ENCODE results near the gene TUBB2A. TPM values are rescaled to one million over a fixed set of nuclear protein-coding genes. Genes with fewer than 3 reads are reported as not detected.
"Not testable (repeated sequence)": the region's sequence is repeated elsewhere in the genome, so short reads cannot be mapped to it uniquely, and the experiment has no call there.

The TUBB2A gene
- total RNA-seq, 1 experiment from 2014 or later = 10.6 TPM

DNA sequence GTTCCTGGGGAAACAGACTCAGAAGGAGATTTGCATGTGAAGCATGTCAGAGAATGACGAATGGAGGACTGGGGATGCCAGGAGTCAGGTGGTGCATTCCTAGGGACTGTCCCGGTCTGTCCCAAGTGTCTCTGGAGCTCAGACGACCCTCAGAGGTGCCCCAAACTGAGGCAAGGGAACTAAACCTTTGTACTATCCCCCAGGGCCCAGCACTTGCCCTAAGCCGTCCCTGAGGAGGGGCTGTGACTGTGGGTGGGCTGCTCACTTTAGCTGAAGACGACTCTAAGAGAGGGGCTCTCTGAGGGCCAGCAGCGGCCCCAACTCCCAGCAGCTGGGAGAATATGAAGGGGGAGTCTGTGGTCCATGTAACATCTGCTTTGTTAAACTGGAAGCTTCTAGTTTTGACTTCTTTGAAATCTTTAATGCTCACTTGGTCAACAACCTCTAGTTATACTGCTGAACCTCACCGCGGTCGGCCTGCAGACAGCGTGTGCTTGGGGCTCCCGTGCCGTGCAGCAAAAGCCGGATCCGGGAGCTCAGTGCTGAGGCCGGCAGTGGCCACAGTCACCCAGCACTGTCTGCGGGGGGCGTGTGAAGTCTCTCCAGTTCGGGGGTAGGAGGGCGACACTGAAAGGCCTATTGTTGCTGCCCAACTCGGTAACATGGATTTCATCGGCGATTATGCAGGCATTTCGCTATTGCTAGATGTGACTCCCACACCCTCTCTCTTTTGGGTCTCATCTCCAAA is 35.9 kb upstream of the TUBB2A start:
- H3K27ac ChIP-seq = no peak overlapping the region
- no peak overlapping the region for H3K4me3 ChIP-seq
- DNase-seq = no peak
- H3K27me3 ChIP-seq = no peaks in the 10 kb centered on the region
- no peaks in the 10 kb centered on the region for H3K4me1 ChIP-seq
- H3K36me3 ChIP-seq = no peaks in the 10 kb centered on the region
- H3K9me3 ChIP-seq (replicated peaks) = no peaks in the 10 kb centered on the region

DNA sequence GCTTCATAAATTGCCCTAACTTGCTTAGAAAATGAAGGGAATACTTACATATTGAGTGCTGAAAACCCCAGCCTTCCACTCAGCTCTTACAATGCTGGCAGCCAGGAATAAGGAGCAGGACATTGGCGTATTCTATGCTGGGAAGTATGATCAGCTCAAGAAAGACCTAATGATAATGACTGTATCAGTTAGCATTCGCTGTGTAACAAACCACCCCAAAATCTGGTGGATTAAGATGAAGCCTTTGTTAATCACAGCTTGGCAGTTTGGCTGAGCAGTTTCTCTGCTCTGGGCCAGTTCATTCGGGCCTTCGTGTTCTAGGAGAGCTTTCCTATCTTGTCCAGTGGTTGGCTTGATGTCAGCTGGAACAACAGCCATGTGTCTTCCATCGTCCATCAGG is 33.4 kb upstream of the TUBB2A start:
- H3K27ac ChIP-seq = no peak overlapping the region
- DNase-seq = no peak
- no peaks in the 10 kb centered on the region for H3K9me3 ChIP-seq (replicated peaks)
- no peaks in the 10 kb centered on the region for H3K27me3 ChIP-seq
- H3K4me3 ChIP-seq = no peak overlapping the region
- no peaks in the 10 kb centered on the region for H3K4me1 ChIP-seq
- H3K36me3 ChIP-seq = no peaks in the 10 kb centered on the region

DNA sequence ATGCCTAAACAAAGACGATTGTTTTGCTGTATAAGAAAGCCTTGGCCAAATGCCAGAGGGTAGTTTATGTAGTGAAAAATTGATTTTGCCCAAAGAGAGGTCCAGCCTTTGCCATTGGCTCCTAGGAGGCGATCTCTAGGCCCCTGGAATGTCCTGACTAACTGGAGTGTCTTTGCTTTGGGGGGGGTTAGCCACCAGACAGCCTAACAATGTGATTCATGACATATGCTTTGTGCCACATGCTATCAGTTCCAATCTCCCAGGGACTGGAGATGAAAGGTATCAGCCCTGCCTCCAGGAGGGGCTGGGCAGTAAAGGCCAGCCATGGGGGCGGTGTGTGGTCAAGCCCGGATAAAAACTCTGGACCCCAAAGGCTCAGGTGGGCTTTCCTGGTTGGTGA is 32.7 kb upstream of the TUBB2A start:
- H3K9me3 ChIP-seq (replicated peaks) = no peaks in the 10 kb centered on the region
- H3K27me3 ChIP-seq = no peaks in the 10 kb centered on the region
- H3K4me1 ChIP-seq = no peaks in the 10 kb centered on the region
- DNase-seq = no peak
- no peak overlapping the region for H3K4me3 ChIP-seq
- no peaks in the 10 kb centered on the region for H3K36me3 ChIP-seq
- H3K27ac ChIP-seq = no peak overlapping the region

DNA sequence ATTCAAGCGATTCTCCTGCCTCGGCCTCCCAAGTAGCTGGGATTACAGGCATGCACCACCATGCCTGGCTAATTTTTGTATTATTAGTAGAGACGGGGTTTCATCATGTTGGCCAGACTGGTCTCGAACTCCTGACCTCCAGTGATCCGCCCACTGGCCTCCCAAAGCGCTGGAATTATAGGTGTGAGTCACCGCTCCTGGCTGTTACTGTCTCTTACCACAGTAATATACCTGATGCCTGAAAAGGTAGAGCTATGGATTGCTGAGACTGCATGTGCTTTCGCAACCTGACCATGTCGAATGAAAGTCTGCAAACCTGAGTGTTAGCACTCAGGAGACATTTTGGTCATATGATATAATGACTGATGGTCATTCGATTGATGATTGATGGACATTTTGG is 31.8 kb upstream of the TUBB2A start:
- DNase-seq; H3K27ac ChIP-seq; H3K27me3 ChIP-seq; H3K4me3 ChIP-seq; H3K36me3 ChIP-seq; H3K9me3 ChIP-seq (replicated peaks); H3K4me1 ChIP-seq: not testable (repeated sequence)

DNA sequence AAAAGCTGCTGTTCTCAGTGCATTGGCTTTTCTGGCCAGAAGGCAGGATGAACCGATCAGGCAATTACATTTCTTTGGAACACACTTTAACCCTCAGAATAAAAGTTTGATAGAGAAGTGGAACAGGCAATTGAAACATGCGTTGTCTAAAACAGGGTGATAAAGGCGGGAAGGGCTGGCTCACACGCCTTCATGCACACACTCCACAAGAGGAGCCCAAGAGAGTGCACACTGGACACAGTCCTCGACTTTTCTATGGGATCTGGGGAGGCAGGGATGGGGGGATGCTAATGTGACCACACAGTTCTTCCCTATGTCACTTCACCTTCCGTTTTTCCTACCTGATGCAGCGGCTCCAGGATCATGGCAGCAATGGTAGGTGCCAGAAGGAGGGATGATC is 30.9 kb upstream of the TUBB2A start:
- Histone ChIP-seq H3K4me1 (no peaks in the 10 kb centered on the region), H3K27ac (no peak overlapping the region), H3K27me3 (no peaks in the 10 kb centered on the region), H3K9me3 (replicated peaks) (no peaks in the 10 kb centered on the region), H3K4me3 (no peak overlapping the region), H3K36me3 (no peaks in the 10 kb centered on the region)
- no peak for DNase-seq

DNA sequence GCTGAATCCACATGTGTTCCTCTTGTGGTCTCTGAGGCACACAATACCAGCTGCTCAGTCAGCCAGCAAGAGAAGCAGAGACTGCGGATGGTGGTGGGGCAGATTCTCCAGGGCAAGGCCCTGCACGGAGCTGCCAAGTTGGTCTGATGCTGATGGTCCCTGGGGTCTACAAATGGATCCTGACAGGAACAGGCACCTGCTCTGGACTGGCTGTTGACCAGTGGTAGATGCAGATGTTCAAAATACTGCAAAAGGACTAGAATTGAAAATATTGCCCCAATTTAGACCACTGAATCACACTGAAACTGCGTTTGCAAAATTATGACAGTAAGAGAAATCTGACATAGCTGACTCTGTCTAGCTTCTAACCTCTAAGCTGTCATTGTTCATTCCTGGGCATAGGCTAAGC is 29.6 kb upstream of the TUBB2A start:
- no peak for DNase-seq
- Histone ChIP-seq H3K27me3 (no peaks in the 10 kb centered on the region), H3K4me1 (no peaks in the 10 kb centered on the region), H3K4me3 (no peak overlapping the region), H3K27ac (no peak overlapping the region), H3K9me3 (replicated peaks) (no peaks in the 10 kb centered on the region), H3K36me3 (no peaks in the 10 kb centered on the region)

DNA sequence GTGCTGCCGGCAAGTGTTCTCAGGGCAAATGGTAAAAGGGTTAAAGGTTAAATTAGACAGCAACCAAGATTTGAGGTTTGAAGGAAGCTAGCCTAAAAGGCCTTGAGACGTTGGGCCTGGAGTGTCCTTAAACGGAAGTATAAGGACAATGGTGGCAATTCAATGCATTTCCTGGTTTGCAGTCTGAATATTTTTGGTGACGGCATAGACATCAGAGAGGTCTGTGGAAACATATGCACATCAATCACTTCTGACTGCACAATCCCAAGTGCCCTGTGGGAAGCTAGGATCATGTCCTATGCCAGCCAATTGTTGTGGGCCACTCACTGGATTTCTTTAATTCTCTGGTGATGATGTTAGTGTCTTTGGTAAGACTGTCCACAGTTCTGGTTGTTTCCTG is 25.7 kb upstream of the TUBB2A start:
- Histone ChIP-seq H3K27me3 (no peaks in the 10 kb centered on the region), H3K27ac (no peak overlapping the region), H3K4me3 (no peak overlapping the region), H3K36me3 (no peaks in the 10 kb centered on the region), H3K9me3 (replicated peaks) (no peaks in the 10 kb centered on the region), H3K4me1 (no peaks in the 10 kb centered on the region)
- no peak for DNase-seq

DNA sequence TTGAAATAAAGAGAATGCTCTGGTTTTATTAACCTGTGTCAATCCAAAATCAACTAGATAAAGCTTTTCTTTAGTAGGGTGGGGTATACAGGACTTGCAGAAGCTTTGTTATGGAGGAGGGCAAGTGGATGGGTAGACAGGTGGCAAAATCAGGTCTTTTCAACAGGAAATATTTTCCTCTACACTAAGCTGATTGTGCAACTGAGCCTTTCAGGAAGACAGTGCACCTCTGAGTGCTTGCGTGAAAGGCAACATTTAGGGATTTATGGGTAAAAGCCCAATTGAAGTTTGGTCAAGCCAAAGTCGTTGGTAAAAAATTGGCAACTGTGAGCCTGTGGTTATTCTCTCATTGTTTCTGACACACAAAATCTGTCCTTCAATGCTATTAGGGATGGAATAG is 23.8 kb upstream of the TUBB2A start:
- no peak overlapping the region for H3K4me3 ChIP-seq
- DNase-seq = no peak
- H3K36me3 ChIP-seq = no peaks in the 10 kb centered on the region
- H3K4me1 ChIP-seq = peaks cover 5% of the 10 kb centered on the region
- H3K27me3 ChIP-seq = no peaks in the 10 kb centered on the region
- H3K9me3 ChIP-seq (replicated peaks) = no peaks in the 10 kb centered on the region
- no peak overlapping the region for H3K27ac ChIP-seq

DNA sequence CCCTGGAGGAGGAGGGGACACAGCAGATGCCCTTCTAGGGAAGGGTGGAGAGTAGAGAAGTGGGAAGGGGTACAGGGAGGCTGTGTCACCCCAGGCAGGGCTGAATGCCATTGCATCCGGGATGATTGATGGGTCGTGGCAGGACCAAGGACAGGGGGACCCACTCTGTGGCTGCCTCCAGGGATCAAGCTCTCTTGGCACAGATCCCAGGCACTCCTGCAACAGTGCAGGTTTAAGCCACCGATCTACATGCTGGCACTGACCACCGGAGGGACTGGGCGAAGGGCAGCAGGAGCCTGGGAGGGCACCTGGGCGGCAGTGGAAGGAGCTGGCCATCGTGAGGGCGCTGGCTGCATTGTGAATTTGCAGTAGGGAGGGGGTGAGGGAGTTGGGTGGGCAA is 22.6 kb upstream of the TUBB2A start:
- H3K27ac ChIP-seq; H3K4me3 ChIP-seq; DNase-seq; H3K4me1 ChIP-seq; H3K9me3 ChIP-seq (replicated peaks); H3K36me3 ChIP-seq; H3K27me3 ChIP-seq: not testable (repeated sequence)

DNA sequence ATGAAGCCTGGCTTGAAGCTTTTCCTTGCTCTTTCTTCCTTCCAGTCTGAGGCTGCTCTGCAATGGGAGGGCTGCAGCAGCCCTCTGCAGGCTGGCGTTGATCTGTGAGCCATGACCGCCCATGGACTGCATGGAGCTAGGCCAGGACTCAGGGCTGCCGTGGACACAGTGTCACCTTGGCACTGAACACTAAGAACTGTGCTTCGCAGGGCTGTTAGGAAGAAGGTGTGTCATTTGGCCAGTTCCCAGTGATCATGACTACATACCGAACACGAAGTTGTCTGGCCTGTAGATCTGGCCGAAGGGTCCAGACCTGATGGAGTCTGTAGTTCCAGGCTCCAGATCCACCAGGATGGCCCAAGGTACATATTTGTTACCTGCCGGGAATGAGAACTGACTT is 21.3 kb upstream of the TUBB2A start:
- H3K27me3 ChIP-seq; H3K27ac ChIP-seq; H3K36me3 ChIP-seq; H3K4me3 ChIP-seq; H3K4me1 ChIP-seq; H3K9me3 ChIP-seq (replicated peaks); DNase-seq: not testable (repeated sequence)

DNA sequence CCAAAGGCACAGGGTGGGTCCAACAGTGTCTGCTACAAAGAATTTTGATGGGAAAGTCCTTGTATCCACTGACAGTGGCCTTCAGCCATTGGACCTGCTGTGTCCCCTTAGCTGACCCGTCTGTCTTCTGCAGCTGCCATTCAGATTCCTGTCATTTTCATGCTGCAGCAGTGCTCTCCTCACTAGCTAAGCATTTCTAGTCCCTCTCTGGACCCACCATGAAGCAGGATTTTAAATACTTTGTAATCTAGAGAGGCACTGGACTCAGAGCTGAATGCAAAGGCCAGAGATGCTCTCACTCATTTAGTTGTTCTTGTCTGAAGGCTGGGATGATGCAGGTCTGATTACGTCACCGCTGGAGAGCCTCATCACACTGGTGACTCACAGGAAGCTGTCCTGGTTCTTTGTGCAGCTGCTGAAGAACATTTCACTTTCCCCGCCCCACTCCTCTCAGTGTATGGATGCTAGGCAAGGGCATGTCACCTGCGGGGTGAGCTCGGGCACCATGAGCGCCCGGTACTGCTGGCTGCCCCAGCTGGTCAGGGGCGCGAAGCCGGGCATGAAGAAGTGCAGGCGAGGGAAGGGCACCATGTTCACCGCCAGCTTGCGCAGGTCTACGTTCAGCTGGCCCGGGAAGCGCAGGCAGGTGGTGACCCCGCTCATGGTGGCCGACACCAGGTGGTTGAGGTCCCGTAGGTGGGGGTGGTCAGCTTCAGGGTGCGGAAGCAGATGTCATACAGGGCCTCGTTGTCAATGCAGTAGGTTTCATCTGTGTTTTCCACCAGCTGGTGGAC is 19.4 kb upstream of the TUBB2A start:
- peak; percentile 73 to 80 for DNase-seq
- H3K4me3 ChIP-seq = no peak overlapping the region
- no peaks in the 10 kb centered on the region for H3K9me3 ChIP-seq (replicated peaks)
- no peak overlapping the region for H3K27ac ChIP-seq
- no peaks in the 10 kb centered on the region for H3K36me3 ChIP-seq
- H3K27me3 ChIP-seq = no peaks in the 10 kb centered on the region
- peaks cover 5% of the 10 kb centered on the region for H3K4me1 ChIP-seq

DNA sequence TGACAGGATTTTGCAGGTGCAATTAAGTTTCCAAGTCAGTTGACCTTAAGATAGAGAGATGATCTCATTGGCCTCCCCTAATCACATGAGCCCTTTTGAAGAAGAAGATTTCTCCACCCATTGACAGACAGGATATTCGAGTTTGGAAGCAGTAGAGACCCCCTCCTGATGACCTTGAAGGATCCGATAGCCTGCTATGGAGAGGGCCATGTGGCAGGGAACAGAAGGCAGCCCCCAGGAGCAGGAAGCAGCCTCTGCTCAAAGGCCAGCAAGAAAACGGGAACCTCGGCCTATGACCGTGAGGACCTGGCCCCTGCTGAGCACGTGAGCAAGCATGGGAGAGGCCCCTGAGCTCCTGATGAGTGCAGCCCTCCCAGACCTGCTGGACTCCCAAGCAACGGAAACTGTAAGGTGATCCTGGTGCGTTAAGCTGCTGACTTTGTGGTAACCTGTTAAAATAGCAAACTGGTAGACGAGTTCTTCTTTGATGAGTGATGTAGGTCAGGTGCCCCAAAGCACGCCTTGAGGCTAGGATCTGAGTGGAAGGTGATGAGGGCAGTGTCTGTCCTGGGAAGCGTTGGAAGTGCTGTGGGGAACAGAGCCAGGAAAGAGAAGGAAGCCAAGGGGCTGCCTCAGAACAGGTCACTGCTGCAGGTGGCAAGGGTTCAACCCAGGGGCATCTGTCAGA is 18.5 kb upstream of the TUBB2A start:
- no peak for DNase-seq
- Histone ChIP-seq H3K4me3 (no peak overlapping the region), H3K36me3 (no peaks in the 10 kb centered on the region), H3K27me3 (no peaks in the 10 kb centered on the region), H3K4me1 (peaks cover 5% of the 10 kb centered on the region), H3K27ac (no peak overlapping the region), H3K9me3 (replicated peaks) (no peaks in the 10 kb centered on the region)

DNA sequence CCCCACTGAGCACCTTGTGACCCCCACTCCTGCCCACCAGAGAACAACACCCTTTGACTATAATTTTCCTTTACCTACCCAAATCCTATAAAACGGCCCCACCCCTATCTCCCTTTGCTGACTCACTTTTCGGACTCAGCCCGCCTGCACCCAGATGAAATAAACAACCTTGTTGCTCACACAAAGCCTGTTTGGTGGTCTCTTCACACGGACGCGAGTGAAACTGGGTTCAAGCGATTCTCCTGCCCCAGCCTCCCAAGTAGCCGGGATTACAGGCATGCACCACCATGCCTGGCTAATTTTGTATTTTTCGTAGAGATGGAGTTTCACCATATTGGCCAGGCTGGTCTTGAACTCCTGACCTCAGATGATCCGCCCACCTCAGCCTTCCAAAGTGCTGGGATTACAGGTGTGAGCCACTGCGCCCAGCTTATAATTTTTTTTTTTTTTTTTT is 16.3 kb upstream of the TUBB2A start:
- H3K9me3 ChIP-seq (replicated peaks); H3K27ac ChIP-seq; H3K27me3 ChIP-seq; H3K4me3 ChIP-seq; DNase-seq; H3K4me1 ChIP-seq; H3K36me3 ChIP-seq: not testable (repeated sequence)

DNA sequence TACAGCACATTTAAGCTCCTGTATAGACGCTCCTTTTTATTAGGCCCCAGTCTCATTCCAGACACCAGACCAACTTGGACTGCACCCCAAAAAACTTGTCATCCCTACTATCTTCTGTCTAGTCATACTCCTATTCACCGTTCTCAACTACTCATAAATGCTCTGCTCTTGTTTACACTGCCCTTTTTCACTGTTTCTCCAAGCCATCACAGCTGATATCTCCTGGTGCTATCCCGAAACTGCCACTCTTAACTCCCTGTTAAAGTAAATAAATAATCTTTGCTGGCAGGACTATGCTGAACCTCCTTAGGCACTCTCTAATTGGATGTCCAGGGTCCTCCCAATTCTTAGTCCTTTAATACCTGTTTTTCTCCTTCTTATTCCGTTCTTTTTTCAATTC is 15.4 kb upstream of the TUBB2A start:
- not testable (repeated sequence) for H3K27ac ChIP-seq; H3K4me3 ChIP-seq; H3K36me3 ChIP-seq; H3K27me3 ChIP-seq; H3K9me3 ChIP-seq (replicated peaks); H3K4me1 ChIP-seq; DNase-seq
